ENCODE data around the gene PKN3.

PKN3 gene

DNA sequence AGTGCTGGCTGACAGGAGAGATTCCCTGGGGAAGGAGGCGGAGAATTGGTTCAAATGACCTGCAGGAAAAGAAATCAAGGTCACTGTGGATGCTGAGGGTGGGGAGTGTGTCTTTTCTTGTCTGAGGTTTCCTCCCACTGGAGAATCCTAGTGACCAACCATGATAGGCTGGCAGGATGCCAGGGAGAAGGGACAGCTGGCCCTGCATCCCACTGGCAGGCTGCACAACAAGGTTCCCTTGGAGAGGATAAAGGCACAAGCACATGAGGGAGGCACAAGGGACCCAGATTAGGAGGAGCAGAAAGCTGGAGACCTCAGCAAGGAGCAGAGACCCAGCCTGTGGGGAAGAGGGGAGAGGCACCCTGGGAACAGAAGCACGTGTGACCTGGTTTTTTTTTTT lies 33.1 kb downstream of the PKN3 start:
- TF ChIP-seq, protein P1, sequence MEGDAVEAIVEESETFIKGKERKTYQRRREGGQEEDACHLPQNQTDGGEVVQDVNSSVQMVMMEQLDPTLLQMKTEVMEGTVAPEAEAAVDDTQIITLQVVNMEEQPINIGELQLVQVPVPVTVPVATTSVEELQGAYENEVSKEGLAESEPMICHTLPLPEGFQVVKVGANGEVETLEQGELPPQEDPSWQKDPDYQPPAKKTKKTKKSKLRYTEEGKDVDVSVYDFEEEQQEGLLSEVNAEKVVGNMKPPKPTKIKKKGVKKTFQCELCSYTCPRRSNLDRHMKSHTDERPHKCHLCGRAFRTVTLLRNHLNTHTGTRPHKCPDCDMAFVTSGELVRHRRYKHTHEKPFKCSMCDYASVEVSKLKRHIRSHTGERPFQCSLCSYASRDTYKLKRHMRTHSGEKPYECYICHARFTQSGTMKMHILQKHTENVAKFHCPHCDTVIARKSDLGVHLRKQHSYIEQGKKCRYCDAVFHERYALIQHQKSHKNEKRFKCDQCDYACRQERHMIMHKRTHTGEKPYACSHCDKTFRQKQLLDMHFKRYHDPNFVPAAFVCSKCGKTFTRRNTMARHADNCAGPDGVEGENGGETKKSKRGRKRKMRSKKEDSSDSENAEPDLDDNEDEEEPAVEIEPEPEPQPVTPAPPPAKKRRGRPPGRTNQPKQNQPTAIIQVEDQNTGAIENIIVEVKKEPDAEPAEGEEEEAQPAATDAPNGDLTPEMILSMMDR (IDR thresholded peaks at IDR 0.05; ENCODE audit: insufficient read depth, low read length, missing control alignments): no peak
- no peak for DNase-seq (ENCODE audit: low read depth, low spot score)
- ChIA-PET CTCF (interaction anchor here (0.9 to 4.0 kb wide), 4 partner anchors 7 to 83 kb away, joined by 3 to 46 read pairs (median 22); partner anchors contain the start of genes ENDOG and ZDHHC12), POLR2A (no interaction called here)
- H3K4me3 ChIP-seq (ENCODE audit: low read depth, low read length): no peak overlapping the region

DNA sequence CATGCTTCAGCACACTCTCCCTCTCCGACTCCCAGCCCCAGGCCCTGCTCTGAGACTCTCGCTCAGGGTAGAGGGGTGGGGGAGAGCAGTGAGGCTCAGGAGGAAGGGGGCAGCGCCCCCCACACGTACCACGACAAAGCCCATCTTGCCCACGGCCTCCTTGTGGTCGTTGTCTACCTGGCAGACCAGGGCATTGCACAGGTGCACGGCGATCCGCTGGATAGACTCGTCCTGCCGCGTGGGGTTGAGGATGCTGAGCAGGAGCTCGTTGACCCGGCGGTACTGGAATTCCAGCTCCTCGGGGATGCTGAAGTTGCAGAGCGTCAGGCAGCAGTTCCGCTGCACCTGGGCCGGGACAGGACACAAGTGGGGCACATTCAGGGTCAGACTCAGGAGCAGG lies 40.1 kb downstream of the PKN3 start:
- no peak for DNase-seq (ENCODE audit: low read depth, low spot score)
- ChIA-PET CTCF (interaction anchor here (0.8 to 4.2 kb wide), 3 partner anchors 8 to 76 kb away, joined by 3 to 36 read pairs (median 4); partner anchors contain the start of gene ENDOG), POLR2A (no interaction called here)
- TF ChIP-seq, protein P1 (IDR thresholded peaks at IDR 0.05; ENCODE audit: insufficient read depth, low read length, missing control alignments): no peak
- H3K4me3 ChIP-seq (ENCODE audit: low read depth, low read length): no peak overlapping the region

DNA sequence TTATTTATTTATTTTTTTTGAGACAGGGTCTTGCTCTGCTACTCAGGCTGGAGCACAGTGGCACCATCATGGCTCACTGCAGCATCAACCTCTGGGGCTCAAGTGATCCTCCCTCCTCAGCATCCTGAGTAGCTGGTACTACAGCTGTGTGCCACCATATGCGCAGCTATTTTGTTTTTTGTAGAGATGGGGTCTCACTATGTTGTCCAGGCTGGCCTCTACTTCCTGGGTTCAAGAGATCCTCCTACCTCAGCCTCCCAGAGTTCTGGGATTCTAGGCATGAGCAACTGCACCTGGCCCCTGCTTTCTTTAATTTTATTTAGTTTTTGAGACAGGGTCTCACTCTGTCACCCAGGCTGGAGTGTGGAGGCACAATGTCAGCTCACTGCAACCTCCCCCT lies 41.1 kb downstream of the PKN3 start:
- ChIA-PET POLR2A (no interaction called here), CTCF (interaction anchor here (0.6 to 4.2 kb wide), 4 partner anchors 9 to 121 kb away, joined by 3 to 36 read pairs (median 3); no protein-coding TSS in a partner anchor)
- no peak overlapping the region for H3K4me3 ChIP-seq (ENCODE audit: low read depth, low read length)
- TF ChIP-seq, protein P1 (IDR thresholded peaks at IDR 0.05; ENCODE audit: insufficient read depth, low read length, missing control alignments): no peak
- DNase-seq (ENCODE audit: low read depth, low spot score): no peak

DNA sequence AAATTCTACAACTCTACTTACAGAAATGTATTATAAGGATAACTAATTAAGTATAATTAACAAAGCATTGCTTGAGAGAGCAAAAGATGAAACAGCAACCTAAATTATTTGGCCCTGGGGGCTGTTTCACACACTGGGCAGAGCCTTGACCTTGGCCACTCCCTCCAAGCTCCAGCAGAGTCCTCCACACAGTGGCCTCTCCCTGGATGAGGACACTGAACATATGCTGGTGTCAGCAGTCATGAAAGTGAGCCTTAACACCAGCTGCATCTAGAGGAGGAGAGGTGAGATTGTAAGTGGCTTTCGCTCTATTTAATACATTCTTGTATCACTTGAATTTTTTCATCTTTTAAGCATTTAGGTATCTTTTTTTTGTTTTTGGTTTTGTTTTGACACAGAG lies 44.9 kb downstream of the PKN3 start:
- H3K4me3 ChIP-seq (ENCODE audit: low read depth, low read length): no peak overlapping the region
- TF ChIP-seq, protein P1 (IDR thresholded peaks at IDR 0.05; ENCODE audit: insufficient read depth, low read length, missing control alignments): no peak
- ChIA-PET POLR2A (no interaction called here), CTCF (no interaction called here)
- no peak for DNase-seq (ENCODE audit: low read depth, low spot score)

DNA sequence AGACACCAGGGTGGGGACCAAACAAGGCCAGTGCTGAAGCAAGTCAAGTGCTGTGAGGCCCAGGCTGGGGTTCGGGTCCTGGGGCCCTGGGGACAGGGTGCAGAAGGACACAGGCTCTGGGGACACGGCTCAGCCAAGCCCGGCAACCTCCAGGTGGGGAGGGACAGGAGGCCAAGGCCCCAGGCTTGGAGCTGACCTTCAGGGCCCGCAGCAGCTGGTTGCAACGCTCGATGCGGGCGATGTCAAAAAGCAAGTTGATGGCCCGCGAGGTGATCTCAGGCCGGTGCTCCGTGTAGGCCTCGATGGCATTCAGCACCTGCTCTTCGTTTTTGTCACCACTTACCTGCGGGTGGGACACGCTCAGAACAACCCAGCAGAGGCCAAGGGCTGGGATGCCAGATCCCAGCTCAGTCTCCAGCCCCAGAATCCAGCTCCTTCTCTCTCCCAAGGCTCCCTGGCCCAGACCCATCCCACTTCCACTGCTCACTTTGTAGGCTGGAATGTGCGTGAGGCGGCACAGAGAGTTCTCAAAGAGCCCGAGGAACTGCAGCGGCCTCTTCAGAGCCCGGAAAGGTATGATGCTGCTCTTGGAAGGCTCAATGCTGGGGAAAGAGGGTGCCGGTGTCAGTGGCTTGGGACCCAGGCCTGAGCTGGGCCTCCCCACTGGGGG lies 48.8 kb downstream of the PKN3 start:
- H3K4me3 ChIP-seq (ENCODE audit: low read depth, low read length): no peak overlapping the region
- TF ChIP-seq, protein P1 (IDR thresholded peaks at IDR 0.05; ENCODE audit: insufficient read depth, low read length, missing control alignments): no peak
- ChIA-PET CTCF (interaction anchor here (1.0 to 1.5 kb wide), 3 partner anchors 17 to 116 kb away, joined by 3 to 4 read pairs (median 3); partner anchors contain the start of gene PKN3), POLR2A (no interaction called here)
- DNase-seq (ENCODE audit: low read depth, low spot score): no peak

DNA sequence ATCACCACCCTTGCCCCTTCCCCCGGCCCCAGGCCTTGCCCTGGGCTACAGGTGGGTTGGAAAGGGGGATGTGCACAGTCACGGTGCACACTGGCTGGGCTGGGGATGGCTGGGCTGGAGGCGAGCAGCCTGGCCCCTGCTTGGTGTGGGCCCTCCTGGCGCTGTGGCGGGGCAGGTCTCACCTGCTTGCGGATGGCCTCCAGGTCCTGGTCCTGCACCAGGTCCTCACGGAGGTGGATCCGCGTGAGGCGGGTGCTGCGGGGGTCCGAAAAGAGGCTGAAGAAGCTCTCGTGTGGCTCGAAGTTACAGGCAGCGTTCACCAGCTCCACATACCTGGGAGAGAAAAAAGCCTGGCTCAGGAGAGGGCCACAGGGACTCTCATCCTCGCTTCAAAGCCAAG lies 51.3 kb downstream of the PKN3 start:
- ChIA-PET CTCF (interaction anchor here (3.0 kb wide), 1 partner anchor 20 kb away, joined by 15 read pairs; no protein-coding TSS in a partner anchor), POLR2A (no interaction called here)
- TF ChIP-seq, protein P1 (IDR thresholded peaks at IDR 0.05; ENCODE audit: insufficient read depth, low read length, missing control alignments): no peak
- H3K4me3 ChIP-seq (ENCODE audit: low read depth, low read length): no peak overlapping the region
- no peak for DNase-seq (ENCODE audit: low read depth, low spot score)
